ENCODE data around the gene FAM89B.
"Not testable (repeated sequence)": the region's sequence is repeated elsewhere in the genome, so short reads cannot be mapped to it uniquely, and the experiment has no call there.

Gene FAM89B

GRCh38 chr11:65572356-65573051 is at the start of gene FAM89B:
Gene FAM89B (plus strand): TSS chr11:65572538. CDS start chr11:65572670, 132 bp downstream.
- DNase-seq, result peak; percentile 89 to 91

GRCh38 chr11:65522718-65523630 is 49.4 kb upstream of the FAM89B start:
- peak; percentile 40 to 51 for DNase-seq

GRCh38 chr11:65523631-65523968 is 48.7 kb upstream of the FAM89B start:
- DNase-seq, result not testable (repeated sequence)

- no peak for DNase-seq
Observed at GRCh38 chr11:65524014-65524740, 48.2 kb upstream of the FAM89B start.

GRCh38 chr11:65524741-65525545 is 47.4 kb upstream of the FAM89B start, which contains the start of gene SCYL1:
Gene SCYL1 (plus strand): TSS chr11:65525083. CDS start chr11:65525154, 71 bp downstream.
- peak; percentile 80 to 88 for DNase-seq

- no peak for DNase-seq
Observed at GRCh38 chr11:65525546-65526480, 46.5 kb upstream of the FAM89B start.

- DNase-seq, result no peak
Observed at GRCh38 chr11:65526744-65527143, 45.6 kb upstream of the FAM89B start.

GRCh38 chr11:65528819-65529350 is 43.5 kb upstream of the FAM89B start:
- DNase-seq, result no peak

GRCh38 chr11:65529475-65530156 is 42.7 kb upstream of the FAM89B start:
- DNase-seq, result no peak

- DNase-seq, result peak; percentile 34 to 48
Observed at GRCh38 chr11:65530157-65530496, 42.2 kb upstream of the FAM89B start.

- DNase-seq, result no peak
Observed at GRCh38 chr11:65532388-65533064, 39.8 kb upstream of the FAM89B start.

- DNase-seq, result no peak
Observed at GRCh38 chr11:65535102-65535501, 37.2 kb upstream of the FAM89B start.

- DNase-seq, result no peak
Observed at GRCh38 chr11:65536412-65537295, 35.7 kb upstream of the FAM89B start.

- DNase-seq, result no peak
Observed at GRCh38 chr11:65537296-65537597, 35.1 kb upstream of the FAM89B start.

- DNase-seq, result no peak
Observed at GRCh38 chr11:65537620-65538231, 34.6 kb upstream of the FAM89B start.

- DNase-seq, result no peak
Observed at GRCh38 chr11:65538232-65538914, 34.0 kb upstream of the FAM89B start.

- DNase-seq, result no peak
Observed at GRCh38 chr11:65538915-65539743, 33.2 kb upstream of the FAM89B start.

Data from CD4-positive, alpha-beta T cell treated with Interleukin-4 for 1 hour (primary cell).